ENCODE results near the gene SYTL3. TPM values are rescaled to one million over a fixed set of nuclear protein-coding genes. Genes with fewer than 3 reads are reported as not detected.

The SYTL3 gene
- total and polyA plus RNA-seq, 2 of the 8 experiments (the other 6 are each of a cell fraction or from before 2014, with no cell fraction given): 0.27 to 0.99 TPM

GRCh38 chr6:158767709-158768108, 117.9 kb downstream of the SYTL3 start:
- Histone ChIP-seq H3K79me2 (ENCODE audit: control insufficient read depth in 1 of 2, insufficient read depth in 2 of 2, low read length in 2 of 2) (0 out of 4 replicates have a peak, but pooled peaks cover 0 to 5% of the 10 kb centered on the region in 2 experiments), H4K91ac (replicated peaks; ENCODE audit: insufficient read length, low read length) (no peak overlapping the region), H3K27me3 (replicated peaks in 1 of 4; ENCODE audit: control insufficient read depth in 3 of 4, extremely low read depth in 1 of 4, insufficient read depth in 3 of 4, low read length in 3 of 4) (no peaks in the 10 kb centered on the region), H2BK5ac (ENCODE audit: low read depth, low read length) (no peak overlapping the region), H3K18ac (ENCODE audit: extremely low read depth, low read length) (no peak overlapping the region), H4K20me1 (replicated peaks in 1 of 2; ENCODE audit: control insufficient read depth in 1 of 2, insufficient read depth in 2 of 2, low read length in 2 of 2) (peaks cover 1 to 31% of the 10 kb centered on the region in 2 experiments), H3K27ac (ENCODE audit: low read depth, low read length) (no peak overlapping the region), H3K14ac (ENCODE audit: insufficient read length) (no peak overlapping the region), H2AK5ac (ENCODE audit: low read depth, low read length) (no peak overlapping the region), H3K4ac (replicated peaks; ENCODE audit: insufficient read length, low read depth, low read length) (no peak overlapping the region), H3K23ac (ENCODE audit: insufficient read length) (no peak overlapping the region), H4K5ac (ENCODE audit: insufficient read length, low read depth, low read length) (no peak overlapping the region), H3K9me3 (ENCODE audit: insufficient read depth in 2 of 2, low read depth in 1 of 2, low read length in 1 of 2) (no peaks in the 10 kb centered on the region), H3K4me1 (replicated peaks in 1 of 4; ENCODE audit: control insufficient read depth in 3 of 4, insufficient read depth in 4 of 4, low read length in 3 of 4) (peaks cover 0 to 2% (median 0%) of the 10 kb centered on the region in 4 experiments; a peak in 2 of 7 replicates), H3K23me2 (ENCODE audit: low read depth, low read length) (no peaks in the 10 kb centered on the region; the same call in 1 of the 2 replicates), H3K36me3 (ENCODE audit: control insufficient read depth in 2 of 4, insufficient read depth in 4 of 4, low read length in 3 of 4) (peaks cover 55 to 83% (median 68%) of the 10 kb centered on the region in 4 experiments), H3K4me3 (ENCODE audit: extremely low read depth in 1 of 4, insufficient read depth in 2 of 4, low read depth in 3 of 4, low read length in 4 of 4) (no peak overlapping the region), H3K9ac (replicated peaks in 1 of 4; ENCODE audit: extremely low read depth in 1 of 4, low read depth in 3 of 4, low read length in 3 of 4) (no peak overlapping the region), H2BK12ac (ENCODE audit: low read depth, low read length) (no peak overlapping the region), H2BK20ac (ENCODE audit: low read length) (no peak overlapping the region), H2BK120ac (replicated peaks; ENCODE audit: low read depth, low read length) (no peak overlapping the region), H3K56ac (replicated peaks; ENCODE audit: insufficient read length, low read depth, low read length) (no peak overlapping the region), H2BK15ac (ENCODE audit: low read length) (no peak overlapping the region), H3K79me1 (ENCODE audit: low read depth, low read length) (peaks cover 2% of the 10 kb centered on the region; the same call in 1 of the 2 replicates), H4K8ac (ENCODE audit: extremely low read depth, insufficient read depth, low read length) (no peak overlapping the region), H2AFZ (ENCODE audit: low read length) (no peak overlapping the region), H3K4me2 (ENCODE audit: insufficient read depth in 1 of 2, low read depth in 2 of 2, low read length in 2 of 2) (no peak overlapping the region)
- TF ChIP-seq EZH2 (IDR thresholded peaks at IDR 0.05; ENCODE audit: low read depth, low read length, severe bottlenecking) (no peak), PHF8 (conservative IDR thresholded peaks at IDR 0.05; ENCODE audit: low read depth, low read length) (no peak), ZNF274 (IDR thresholded peaks at IDR 0.05; ENCODE audit: borderline replicate concordance, extremely low read depth, low read length) (no peak), CREB1 (IDR thresholded peaks at IDR 0.05) (no peak), E2F6 (IDR thresholded peaks at IDR 0.05) (no peak), POLR2AphosphoS5 (IDR thresholded peaks at IDR 0.05; ENCODE audit: low read depth, low read length) (peak; percentile 48)
- ChIA-PET POLR2A (ENCODE audit: partially characterized antibody) (interaction anchor here (0.6 to 9.0 kb wide), 5 partner anchors 12 to 232 kb away, joined by 3 to 75 read pairs (median 3); partner anchors contain the start of gene RSPH3), CTCF (ENCODE audit: partially characterized antibody) (interaction anchor here (1.0 to 3.3 kb wide), 11 partner anchors 9 to 192 kb away, joined by 3 to 17 read pairs (median 5); no protein-coding TSS in a partner anchor)
- FAIRE-seq (no peak), DNase-seq (ENCODE audit: low read depth in 1 of 2, low spot score in 2 of 2) (no peak)
- WGBS, 2 experiments (ENCODE audit: extremely low coverage in 1 of 2, insufficient coverage in 1 of 2, insufficient read length in 1 of 2, insufficient replicate concordance in 2 of 2, low coverage in 1 of 2, low lambda C conversion rate in 2 of 2, missing lambda C conversion rate in 1 of 2): 91% methylated on average over 6 of the region's 6 CpGs; no CpG with 5 or more reads in 1 of the 2 experiments
